H1 (cell line): Measurements from ENCODE around the gene ILDR2. TPM values are rescaled to one million over a fixed set of nuclear protein-coding genes. Genes with fewer than 3 reads are reported as not detected.

ENCODE experiments used
- HDAC6 ChIP-seq: IDR thresholded peaks from one replicate; pipeline ENCODE4 v1.7.1; 2012; ENCODE audit warnings: low read depth, mild to moderate bottlenecking, inconsistent platforms, low read length, moderate library complexity
- SP4 ChIP-seq: IDR thresholded peaks from 2 replicates; pipeline ENCODE4 v1.6.1; 2012; ENCODE audit warnings: low read length, inconsistent platforms
- USF2 ChIP-seq: IDR thresholded peaks from 2 replicates; pipeline ENCODE4 v1.6.1; 2011; ENCODE audit warnings: low read length, improper control_type of control experiment
- polyA plus RNA-seq, 7 experiments: library from polyadenylated mRNA; depleted of rRNA in 3 of 7; stranded (reverse) in 5 of 7; unstranded in 2 of 7; fragments of >200 nt in 5 of 7; fragments of 200-250 nt in 2 of 7; gene quantifications; 1 replicate in 5 of 7; 2 replicates in 1 of 7; 4 replicates in 1 of 7; pipeline versions ENCODE4 v1.2.1 to v1.2.3, GENCODE V29; 2011 to 2013; ENCODE audit warnings: missing spikeins in 2 of 7, mixed read lengths in 2 of 7
- total RNA-seq: library from RNA; stranded (reverse); fragmentation: NEBNext Ultra II Directional; extraction: Animal tissue kit (Norgen Biotek cat#: 25700); gene quantifications from 2 replicates; pipeline ENCODE4 v1.2.1, GENCODE V29; 2021

The ILDR2 gene
- total and polyA plus RNA-seq, 2 of the 8 experiments (the other 6 are each of a cell fraction or from before 2014, with no cell fraction given): 0.85 to 0.86 TPM

GRCh38 chr1:166915042-166915441 is 60.3 kb downstream of the ILDR2 start (continued):
- TF ChIP-seq USF2: no peak
- TF ChIP-seq SP4: no peak
- TF ChIP-seq HDAC6: no peak
